Activated naive CD8-positive, alpha-beta T cell treated with anti-CD3 and anti-CD28 coated beads, Interleukin-2, amount 50 U/mL, for 16 hours (primary cell): Measurements from ENCODE around the gene LENEP.

Experiments used
- DNase-seq: peaks from one replicate; pipeline ENCODE4 v3.0.0-alpha.2; 2020; ENCODE audit warnings: low read depth, low spot score

The LENEP gene

DNA sequence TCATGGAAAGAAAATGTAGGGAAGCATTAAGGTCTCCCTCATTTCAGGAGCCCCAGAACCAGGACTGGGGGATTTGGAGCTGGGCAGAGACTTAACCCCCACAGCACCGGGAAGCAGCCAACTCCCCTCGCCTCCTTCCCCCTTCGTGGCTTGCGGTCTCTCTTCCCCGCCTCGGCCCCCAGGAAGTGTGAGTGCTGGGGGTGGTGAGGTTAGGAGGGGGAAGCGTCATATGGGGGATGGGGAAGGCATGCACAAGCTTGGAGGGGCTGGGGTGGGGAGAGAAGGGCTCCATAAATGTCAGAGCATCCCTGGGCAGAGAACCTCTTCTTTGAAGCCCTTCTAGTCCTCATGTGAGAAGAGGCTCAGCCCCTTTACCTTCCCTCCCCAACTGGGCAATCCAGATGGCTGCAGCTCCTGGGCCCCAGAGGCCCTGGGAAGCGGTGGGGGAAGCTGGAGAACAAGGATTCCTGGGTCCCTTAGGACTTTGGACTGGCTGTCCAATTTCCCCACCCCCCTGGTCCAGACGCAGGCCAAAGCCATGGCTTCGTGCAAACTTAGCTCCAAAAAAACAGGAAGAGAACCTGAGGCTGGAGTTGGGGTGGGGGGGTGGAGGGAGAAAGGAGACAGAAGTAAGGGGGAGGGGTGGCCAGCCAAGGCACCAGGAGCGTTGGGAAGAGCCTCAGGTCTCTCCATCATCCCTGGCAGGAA is 17.0 kb downstream of the LENEP start:
- DNase-seq: no peak

DNA sequence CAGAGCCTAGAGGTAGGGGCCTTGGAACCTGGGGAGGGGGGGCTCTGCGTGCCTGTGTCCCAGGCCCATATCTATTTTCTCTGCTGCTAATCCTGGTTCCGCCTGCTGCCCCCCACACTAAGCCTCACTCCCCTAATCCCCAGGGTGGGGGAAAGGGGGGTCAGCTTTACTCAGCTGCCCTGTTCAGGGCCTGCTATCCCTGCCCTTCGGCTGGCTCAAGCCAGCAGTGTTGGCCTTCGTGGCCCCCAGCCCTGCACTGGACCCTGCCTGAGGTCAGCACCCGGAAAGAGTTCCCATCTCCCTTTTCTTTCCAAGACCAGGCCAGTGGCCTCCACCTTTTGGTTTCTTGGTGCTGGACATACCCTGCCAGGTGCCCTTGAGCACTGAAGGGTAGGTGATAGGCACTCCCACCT is 17.6 kb downstream of the LENEP start:
- no peak for DNase-seq

DNA sequence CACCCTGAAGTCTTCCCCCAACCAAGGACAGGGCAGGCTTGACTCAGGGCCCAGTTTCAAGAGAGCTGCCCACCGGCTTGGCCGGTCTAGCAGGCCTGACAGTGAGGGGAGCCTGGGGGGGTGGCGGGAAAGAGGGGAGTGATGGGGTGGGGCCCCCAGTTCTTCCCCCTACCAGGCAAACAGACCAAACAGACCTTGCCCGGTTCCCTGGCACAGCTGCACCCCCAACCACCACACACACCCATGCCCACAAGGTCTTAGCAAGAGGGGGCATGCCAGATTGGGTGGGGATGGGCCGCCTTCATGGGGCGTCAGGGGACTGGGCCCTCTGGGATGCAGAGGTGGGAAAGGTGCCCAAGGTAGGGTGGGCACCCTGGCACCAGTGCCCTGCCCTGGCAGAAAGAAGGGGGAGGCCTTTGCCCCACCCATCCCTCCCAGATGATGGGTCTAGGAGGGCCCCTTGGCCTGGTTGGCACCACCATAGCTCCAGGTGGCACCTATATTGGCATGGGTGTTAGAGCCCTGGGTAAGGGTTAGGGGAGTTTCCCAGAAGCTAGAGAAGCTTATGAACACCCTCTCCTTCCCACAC is 18.1 kb downstream of the LENEP start:
- no peak for DNase-seq

DNA sequence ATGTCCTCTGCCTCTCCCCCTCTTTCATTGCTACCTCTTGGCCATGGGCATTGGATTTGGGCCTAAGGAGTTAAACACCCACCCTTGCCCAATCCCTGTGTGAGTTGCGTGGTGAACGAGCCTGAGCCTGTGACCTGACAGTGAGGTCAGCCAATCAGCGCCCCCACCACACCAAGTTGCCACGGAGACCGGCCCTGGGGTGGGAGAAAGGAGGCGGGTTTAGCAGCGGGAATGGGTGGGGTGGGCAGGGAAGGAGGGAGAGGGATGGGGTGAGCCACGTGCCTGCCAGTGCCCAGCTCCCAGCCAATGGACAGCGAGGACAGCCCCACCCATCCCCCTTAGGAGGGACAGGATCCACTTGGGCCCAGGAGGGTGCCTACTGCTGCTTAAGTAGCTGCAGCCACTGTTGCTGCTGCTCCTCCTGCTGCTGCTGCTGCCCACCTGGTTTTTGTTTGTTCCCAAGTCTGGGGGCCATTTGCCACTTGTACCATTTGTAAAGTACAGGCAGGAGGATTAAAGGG is 18.7 kb downstream of the LENEP start:
- DNase-seq: no peak

DNA sequence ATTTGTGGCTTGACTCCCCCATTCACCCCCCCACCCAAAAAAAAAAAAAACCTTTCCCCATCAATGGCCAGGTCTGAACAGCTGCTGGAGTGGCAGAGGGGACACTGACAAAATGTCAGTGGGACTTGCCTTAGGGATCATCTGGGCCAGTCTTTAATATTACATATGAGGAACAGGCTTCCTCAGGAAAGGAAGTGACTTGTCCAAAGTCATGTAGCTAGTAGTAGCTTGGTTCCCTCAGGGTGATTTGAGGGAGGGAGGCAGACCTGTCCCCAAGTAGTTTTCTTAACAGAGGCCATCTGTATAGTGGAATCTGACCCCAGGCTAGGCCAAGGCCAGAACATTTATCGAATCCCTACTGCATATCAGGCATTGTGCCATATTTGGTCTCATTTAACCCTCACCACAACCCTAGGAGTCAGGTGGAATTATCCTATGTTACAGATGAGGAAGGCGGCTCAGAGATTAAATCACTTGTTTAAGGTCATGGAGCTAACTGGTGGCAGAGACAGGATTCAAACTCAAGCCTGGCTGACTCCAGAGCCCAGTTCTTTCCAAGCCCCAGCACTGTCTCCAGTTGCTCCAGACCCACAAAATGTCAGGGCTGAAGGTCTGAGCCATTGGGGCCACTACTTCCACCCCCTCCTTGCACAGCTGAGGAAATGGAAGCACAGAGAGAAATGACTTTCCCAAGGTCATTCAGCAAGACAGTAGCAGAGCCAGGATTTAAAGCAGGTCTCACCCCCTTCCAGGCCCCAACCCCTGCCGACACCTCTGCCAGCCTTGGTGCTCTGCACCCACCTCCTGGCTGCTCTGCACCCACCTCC is 19.6 kb downstream of the LENEP start:
- DNase-seq: no peak

DNA sequence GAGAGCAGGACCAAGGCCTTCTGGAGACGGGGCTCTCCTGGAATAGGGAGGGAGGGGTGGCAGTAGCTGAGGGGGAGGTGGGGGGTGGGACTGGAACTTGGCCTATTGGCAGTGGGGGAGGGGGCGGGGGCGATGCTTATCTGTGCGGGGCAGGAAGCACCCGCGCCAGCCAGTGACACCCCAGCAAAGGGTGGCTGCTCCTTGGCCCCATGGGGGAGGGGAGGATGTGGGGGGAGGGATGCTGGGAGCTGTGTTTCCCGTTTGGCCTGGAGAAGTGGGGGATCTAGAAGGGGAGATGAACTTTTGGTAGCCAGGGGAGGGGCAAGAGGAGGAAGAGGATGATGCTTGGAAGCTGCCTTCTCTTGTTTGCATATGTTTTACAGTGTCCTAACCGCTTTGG is 20.2 kb downstream of the LENEP start:
- no peak for DNase-seq

DNA sequence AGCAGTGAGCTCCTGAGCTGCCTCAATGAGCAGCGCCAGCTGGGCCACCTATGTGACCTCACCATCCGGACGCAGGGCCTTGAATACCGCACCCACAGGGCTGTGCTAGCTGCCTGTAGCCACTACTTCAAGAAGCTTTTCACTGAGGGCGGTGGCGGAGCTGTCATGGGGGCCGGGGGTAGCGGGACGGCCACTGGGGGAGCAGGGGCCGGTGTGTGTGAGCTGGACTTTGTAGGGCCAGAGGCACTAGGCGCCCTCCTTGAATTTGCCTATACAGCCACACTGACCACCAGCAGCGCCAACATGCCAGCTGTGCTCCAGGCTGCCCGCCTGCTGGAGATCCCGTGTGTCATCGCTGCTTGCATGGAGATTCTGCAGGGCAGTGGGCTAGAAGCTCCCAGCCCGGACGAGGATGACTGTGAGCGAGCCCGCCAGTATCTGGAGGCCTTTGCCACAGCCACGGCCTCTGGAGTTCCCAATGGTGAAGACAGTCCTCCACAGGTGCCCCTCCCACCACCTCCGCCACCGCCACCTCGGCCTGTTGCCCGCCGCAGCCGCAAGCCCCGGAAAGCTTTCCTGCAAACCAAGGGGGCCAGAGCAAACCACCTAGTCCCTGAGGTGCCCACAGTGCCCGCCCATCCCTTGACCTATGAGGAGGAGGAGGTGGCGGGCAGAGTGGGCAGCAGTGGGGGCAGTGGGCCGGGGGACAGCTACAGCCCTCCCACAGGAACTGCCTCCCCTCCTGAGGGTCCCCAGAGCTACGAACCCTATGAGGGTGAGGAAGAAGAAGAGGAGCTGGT is 21.5 kb downstream of the LENEP start:
- no peak for DNase-seq

DNA sequence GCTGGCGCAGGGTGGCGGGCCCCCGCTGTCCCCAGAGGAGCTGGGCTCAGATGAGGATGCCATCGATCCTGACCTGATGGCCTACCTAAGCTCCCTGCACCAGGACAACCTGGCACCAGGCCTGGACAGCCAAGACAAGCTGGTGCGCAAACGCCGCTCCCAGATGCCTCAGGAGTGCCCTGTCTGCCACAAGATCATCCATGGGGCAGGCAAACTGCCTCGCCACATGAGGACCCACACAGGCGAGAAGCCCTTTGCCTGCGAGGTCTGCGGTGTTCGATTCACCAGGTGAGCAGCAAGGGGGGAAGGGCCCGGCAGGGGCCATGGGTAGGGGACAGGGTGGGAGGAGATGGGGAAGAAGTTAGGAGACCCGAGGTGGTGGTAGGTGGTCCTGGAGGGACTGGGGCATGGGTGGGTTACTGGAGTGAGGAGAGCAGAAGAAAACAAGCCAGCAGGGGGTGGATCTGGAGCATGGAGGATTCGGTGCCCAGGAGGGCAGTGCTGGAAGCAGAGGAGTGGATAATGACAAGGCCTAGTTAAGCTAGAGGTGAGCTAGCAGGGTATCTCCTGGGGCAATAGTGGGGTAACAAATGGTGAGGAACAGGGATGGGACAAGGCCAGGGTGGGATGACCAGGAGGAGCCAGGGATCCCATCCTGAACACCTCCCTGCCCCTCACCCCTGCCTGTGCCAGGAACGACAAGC is 22.3 kb downstream of the LENEP start:
- no peak for DNase-seq

DNA sequence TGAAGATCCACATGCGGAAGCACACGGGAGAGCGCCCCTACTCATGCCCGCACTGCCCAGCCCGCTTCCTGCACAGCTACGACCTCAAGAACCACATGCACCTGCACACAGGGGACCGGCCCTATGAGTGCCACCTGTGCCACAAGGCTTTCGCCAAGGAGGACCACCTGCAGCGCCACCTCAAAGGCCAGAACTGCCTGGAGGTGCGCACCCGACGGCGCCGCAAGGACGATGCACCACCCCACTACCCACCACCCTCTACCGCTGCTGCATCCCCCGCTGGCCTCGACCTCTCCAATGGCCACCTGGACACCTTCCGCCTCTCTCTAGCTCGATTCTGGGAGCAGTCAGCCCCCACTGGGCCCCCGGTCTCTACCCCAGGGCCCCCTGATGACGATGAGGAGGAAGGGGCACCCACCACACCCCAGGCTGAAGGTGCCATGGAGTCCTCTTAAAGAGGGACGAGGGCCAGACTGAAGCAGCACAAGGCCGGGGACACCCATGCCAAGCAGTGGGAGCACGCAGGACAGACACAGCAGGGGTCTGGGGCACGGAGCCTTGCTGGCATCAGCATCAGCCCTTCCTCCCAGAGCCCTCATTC is 22.9 kb downstream of the LENEP start:
- no peak for DNase-seq

DNA sequence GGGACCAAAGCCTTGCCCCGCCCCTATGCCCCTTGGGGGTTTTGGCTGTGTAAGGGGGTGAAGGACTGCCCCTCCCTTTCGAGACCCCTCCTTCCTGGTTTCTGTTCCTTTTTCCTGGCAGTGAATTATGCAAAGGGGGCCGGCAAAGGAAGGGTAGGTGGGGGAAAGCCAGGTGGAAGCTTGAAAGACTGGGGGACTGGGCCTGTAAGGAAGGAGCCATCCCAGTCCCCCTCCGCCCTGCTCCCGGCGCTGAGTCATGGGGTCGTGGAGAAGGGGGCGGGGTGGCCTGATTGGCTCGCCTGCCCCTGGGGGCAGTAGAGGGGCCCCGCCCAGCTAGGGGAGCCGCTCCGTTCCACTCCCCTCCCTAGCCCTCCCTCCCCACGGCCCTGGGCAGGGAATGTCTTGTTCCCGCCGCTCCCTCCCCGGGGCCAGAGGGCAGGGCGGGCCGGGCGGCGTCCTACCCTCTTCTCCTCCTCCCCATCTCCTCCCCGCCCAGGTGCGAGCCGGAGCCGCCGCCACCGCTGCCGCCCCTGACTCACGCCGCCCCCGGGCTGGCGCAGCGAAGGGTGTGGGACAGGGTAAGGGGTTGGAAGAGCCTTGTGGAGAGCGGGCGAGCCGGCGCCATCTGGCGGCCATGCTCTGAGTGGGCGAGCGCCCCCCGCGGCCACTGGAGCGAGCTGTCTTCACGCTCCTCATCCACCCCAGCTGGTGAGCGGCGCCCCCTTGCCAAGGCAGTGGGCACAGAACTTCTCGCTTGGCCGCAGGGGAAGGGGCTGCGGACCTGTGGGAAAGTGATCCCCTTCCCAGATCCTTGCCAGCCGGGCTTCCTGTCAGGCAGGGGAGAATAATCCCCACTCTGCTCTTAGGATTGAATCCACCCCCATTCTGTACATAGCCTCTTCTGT is 23.9 kb downstream of the LENEP start:
- DNase-seq: peak; percentile 84

DNA sequence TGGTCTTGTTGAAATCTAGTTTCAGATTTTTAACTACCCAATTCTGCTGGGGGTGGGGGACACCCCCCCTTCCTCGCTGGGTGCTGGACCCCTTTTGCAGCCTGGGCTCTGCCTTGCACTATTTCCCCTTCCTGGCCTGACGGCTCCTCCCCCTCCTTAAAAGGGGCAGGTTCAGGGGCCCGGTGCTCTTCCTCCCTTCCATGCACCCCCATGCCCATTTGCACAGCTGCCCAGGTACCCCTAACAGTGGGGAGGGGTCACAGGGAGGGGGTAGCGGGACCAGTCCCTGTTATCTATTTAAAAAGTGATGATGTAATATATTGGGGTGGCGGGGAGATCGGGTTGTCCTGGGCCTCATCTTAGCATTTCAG is 24.5 kb downstream of the LENEP start:
- no peak for DNase-seq

DNA sequence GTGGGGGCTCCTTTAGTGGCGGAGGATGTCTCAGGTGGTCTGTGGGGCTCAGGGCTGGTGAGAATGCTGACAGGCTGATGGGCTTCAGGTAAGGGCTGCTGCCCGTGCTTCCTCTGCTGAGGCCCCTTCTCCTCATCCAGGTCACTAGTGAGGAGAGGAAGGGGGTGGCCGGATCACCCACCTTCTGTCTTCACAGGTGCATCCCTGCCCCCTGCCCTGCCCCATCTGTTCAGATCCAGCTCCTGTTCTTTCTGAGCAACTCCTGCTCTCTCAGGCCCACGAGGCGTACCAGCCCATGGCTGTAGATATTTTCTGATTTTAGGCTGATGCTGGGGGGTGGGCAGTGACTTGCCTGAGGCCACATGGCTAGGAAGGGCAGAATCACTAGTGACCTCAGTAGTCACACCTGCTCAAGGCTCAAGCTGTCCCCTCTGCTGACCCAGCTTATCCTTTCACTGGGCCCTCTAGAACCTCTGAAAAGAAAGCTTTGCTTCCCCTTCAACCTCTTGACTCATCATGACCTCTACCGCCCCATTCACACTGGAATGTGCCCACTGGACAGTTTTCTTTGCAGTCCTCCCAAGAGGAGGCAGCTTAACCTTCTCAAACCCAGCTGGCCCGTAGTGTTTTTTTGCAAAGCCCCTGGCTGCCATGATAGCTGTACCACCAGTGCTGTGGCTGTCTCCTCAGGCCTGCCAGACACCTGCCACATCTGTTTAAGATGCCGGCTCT is 25.4 kb downstream of the LENEP start:
- DNase-seq: no peak

DNA sequence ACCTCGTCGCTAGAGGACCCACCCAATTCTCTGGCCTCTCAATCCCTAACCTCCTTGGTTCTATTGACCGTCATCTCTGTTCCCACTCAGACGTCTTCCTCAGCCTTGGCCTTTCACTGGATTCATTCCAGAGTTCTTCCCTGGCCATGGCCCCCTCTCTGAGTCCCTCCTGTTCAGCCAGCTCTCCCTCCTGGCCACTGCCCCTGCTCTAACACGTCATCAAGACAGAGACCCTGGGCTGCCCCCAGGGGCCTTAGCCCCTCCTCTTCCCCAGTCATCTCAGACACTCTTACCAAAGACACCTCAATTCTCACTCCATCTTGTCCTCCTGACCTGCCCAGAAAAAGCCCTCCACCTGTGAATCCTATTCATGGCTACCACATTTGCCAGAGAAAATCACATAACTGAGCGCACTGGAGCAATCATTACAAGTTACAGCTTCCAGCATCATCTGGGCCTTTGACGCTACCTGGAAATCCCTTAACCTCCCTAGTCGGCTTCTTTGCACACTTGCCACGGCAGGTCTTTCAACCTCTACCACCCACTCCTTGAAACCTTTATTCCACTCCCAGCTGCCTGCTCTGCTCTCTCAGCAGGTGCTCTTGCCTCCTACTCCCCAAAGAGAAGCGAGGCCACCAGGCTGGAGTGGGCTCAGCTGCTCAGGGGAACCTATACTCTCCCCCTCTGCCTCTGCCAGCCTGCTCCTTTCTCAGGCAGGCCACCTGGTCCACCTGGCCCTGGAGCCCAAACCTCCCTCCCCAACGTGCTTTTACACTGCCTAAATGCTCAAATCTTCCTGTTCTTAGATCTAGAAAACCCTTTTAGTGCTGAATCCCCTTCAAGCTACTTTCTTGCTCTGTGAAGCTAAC is 26.2 kb downstream of the LENEP start:
- no peak for DNase-seq

DNA sequence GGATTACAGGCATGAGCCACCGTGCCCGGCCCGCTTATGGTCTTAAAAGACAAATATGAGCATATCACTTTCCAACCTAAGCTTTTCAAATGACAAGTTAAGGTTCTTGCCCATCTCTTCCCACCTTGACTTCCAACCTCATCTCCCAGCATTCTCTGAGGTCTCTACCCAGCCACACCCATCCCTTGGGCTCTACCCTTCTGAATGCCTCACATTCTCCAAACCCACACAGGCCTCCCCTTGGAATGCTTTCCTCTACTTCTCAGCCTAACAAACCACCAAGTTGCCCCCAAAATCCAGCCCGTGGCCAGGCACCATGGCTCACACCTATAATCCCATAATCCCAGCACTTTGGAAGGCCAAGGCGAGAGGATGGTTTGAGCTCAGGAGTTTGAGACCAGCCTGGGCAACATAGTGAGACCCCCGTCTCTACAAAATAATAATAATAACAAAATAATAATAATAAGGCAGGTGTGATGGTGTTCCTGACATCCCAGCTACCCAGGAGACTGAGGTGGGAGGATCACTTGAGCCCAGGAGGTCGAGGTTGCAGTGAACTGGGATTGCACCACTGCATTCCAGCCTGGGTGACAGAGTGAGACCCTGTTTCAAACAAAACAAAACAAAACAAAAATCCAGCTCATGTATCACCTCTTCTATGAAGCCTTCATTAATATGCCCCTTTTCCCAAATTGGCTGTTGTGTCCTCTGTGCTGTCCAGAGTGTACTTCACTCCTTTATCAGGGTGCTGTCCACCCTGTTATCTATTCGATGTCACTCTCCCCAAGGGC is 28.9 kb downstream of the LENEP start:
- DNase-seq: no peak

DNA sequence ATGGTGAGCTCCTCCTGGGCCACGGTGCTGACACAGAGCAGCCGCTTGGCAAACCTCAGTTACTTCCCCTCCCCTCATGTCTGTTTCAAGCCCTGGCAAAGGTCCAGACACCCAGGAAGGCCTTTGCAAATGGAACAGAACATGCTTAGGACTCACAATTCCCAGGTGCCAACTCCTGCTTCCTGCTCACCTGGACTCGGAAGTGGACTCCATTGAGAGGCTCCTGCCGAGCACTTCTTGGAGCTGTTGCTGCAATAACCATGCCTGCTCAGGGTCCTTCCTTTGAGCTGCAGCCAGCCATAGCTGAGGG is 29.5 kb downstream of the LENEP start:
- DNase-seq: no peak

DNA sequence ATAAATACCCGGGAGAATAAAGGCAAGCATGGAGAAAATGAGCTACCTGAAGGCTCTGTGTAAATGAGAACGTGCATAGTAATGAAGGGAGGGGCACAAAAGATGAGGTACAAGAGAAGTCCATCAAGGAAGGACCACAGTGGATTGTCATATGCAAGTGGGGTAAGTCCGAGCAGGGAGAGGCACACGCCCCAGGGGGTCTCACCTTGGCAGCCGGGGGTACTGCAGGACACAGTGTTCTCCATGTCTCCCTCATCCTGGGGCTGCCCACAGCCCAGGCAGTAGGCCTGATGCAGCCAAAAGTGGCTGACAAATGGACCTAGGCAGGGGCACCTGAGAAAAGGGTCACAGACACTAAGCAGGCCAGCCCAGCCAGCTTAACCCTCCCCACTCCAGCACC is 30.2 kb downstream of the LENEP start:
- no peak for DNase-seq

DNA sequence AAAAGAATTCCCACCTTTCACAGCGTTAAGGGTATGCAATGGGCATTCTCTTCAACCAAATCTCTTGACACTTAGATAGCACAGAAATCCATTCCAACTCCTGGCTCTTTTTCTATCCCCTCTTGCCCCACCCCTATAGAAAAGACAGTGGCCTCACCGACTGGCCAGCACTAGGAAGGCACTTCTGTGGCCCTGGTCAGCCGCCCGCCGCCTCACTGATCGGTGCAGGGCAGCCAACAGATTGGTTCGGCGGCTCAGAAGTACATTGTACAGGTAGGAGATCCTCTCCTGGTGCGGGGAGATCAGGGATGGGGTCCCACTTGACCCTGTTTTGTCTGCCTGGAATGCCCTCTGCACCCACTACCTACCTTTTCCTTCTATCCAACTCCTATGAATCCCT is 30.9 kb downstream of the LENEP start:
- no peak for DNase-seq
